Neuronal stem cell (in vitro differentiated cells): ENCODE results near the gene SAA1. TPM values are rescaled to one million over a fixed set of nuclear protein-coding genes. Genes with fewer than 3 reads are reported as not detected.

Experiments
- DNase-seq: peaks from one replicate; pipeline ENCODE4 v3.0.0-alpha.2; 2013; ENCODE audit warnings: low spot score
- H2AFZ ChIP-seq: one replicate; pipeline ENCODE4 v1.6.1; 2013; ENCODE audit warnings: mild to moderate bottlenecking, low read length, inconsistent platforms
- H2AK5ac ChIP-seq: 2 replicates; pipeline ENCODE4 v1.6.1; 2013; ENCODE audit warnings: low read depth, mild to moderate bottlenecking, inconsistent platforms, low read length, moderate library complexity, mixed read lengths
- H2BK120ac ChIP-seq: 2 replicates; pipeline ENCODE4 v1.6.1; 2013; ENCODE audit warnings: low read depth, mild to moderate bottlenecking, inconsistent platforms, low read length, moderate library complexity, mixed read lengths
- H2BK12ac ChIP-seq: one replicate; pipeline ENCODE4 v1.6.1; 2013; ENCODE audit warnings: low read length, inconsistent platforms
- H2BK15ac ChIP-seq: 2 replicates; pipeline ENCODE4 v1.6.1; 2013; ENCODE audit warnings: mild to moderate bottlenecking, low read length, inconsistent platforms, mixed read lengths
- H2BK5ac ChIP-seq: one replicate; pipeline ENCODE4 v1.6.1; 2013; ENCODE audit warnings: inconsistent platforms, mild to moderate bottlenecking, low read length, moderate library complexity
- H3K14ac ChIP-seq: one replicate; pipeline ENCODE4 v1.6.1; 2013; ENCODE audit warnings: low read length, inconsistent platforms
- H3K18ac ChIP-seq: 2 replicates; pipeline ENCODE4 v1.6.1; 2013; ENCODE audit warnings: low read length, inconsistent platforms
- H3K23ac ChIP-seq: 2 replicates; pipeline ENCODE4 v1.6.1; 2013; ENCODE audit warnings: low read depth, mild to moderate bottlenecking, mixed read lengths, low read length, inconsistent platforms; ENCODE audit not compliant: poor library complexity
- H3K27ac ChIP-seq: replicated peaks from 3 replicates; pipeline ENCODE4 v1.5.1; 2013; ENCODE audit warnings: low read length, inconsistent platforms
- H3K27me3 ChIP-seq, 3 experiments: 2 replicates each; pipeline ENCODE4 v1.6.1; 2013; ENCODE audit warnings: low read length in 3 of 3, mild to moderate bottlenecking in 2 of 3, inconsistent platforms in 1 of 3, low read depth in 1 of 3, mixed read lengths in 1 of 3, moderate library complexity in 1 of 3; ENCODE audit not compliant: control insufficient read depth in 3 of 3, insufficient read depth in 3 of 3
- H3K36me3 ChIP-seq, 2 donors: replicated peaks in 1 of 2; 2 replicates each; pipeline ENCODE4 v1.6.1; 2013; ENCODE audit warnings: low read length in 2 of 2; ENCODE audit not compliant: control insufficient read depth in 2 of 2, insufficient read depth in 2 of 2
- H3K4ac ChIP-seq: 2 replicates; pipeline ENCODE4 v1.6.1; 2013; ENCODE audit warnings: inconsistent platforms, mild to moderate bottlenecking, low read length, moderate library complexity
- H3K4me1 ChIP-seq, 2 donors: 1 replicate in 1 of 2; 2 replicates in 1 of 2; pipeline ENCODE4 v1.6.1; 2013; ENCODE audit warnings: low read length in 2 of 2, low read depth in 1 of 2; ENCODE audit not compliant: control insufficient read depth in 2 of 2, insufficient read depth in 1 of 2
- H3K4me2 ChIP-seq: one replicate; pipeline ENCODE4 v1.6.1; 2013; ENCODE audit warnings: mild to moderate bottlenecking, low read length, inconsistent platforms; ENCODE audit not compliant: insufficient read depth, poor library complexity, severe bottlenecking
- H3K4me3 ChIP-seq, 2 donors: 2 replicates each; pipeline ENCODE4 v1.5.1; 2013; ENCODE audit warnings: low read length in 2 of 2, mild to moderate bottlenecking in 2 of 2, inconsistent platforms in 1 of 2, moderate library complexity in 1 of 2
- H3K79me1 ChIP-seq: one replicate; pipeline ENCODE4 v1.6.1; 2013; ENCODE audit warnings: low read depth, mild to moderate bottlenecking, inconsistent platforms, low read length, moderate library complexity
- H3K9ac ChIP-seq: one replicate; pipeline ENCODE4 v1.6.1; 2013; ENCODE audit warnings: mild to moderate bottlenecking, low read depth, low read length, inconsistent platforms; ENCODE audit not compliant: poor library complexity
- H3K9me3 ChIP-seq, 2 donors: replicated peaks in 1 of 2; 2 replicates each; pipeline versions ENCODE3 to v1.6.1; 2013; ENCODE audit warnings: low read length in 2 of 2, mild to moderate bottlenecking in 2 of 2, inconsistent platforms in 1 of 2, low read depth in 1 of 2, mixed read lengths in 1 of 2, moderate library complexity in 1 of 2; ENCODE audit not compliant: control insufficient read depth in 2 of 2, insufficient read depth in 1 of 2
- H4K8ac ChIP-seq: one replicate; pipeline ENCODE4 v1.6.1; 2013; ENCODE audit warnings: low read depth, mild to moderate bottlenecking, inconsistent platforms, low read length, moderate library complexity
- H4K91ac ChIP-seq: one replicate; pipeline ENCODE4 v1.6.1; 2013; ENCODE audit warnings: low read length, low read depth, mild to moderate bottlenecking, inconsistent platforms; ENCODE audit not compliant: poor library complexity
- WGBS, 2 donors: extraction: QIAGEN DNeasy Blood & Tissue Kit; methylation state at CpG; one replicate each; pipeline ENCODE4 v1.1.7; 2013; ENCODE audit warnings: missing lambda C conversion rate in 2 of 2, mixed read lengths in 1 of 2; ENCODE audit not compliant: insufficient read length in 2 of 2, insufficient replicate concordance in 1 of 2; ENCODE audit errors: extremely low coverage in 2 of 2; 5-methylcytosine and 5-hydroxymethylcytosine counted together
- polyA plus RNA-seq, 2 experiments: library from polyadenylated mRNA; stranded (reverse); fragments of 200-250 nt; gene quantifications; one replicate each; pipeline ENCODE4 v1.2.3, GENCODE V29; 2013

Gene SAA1
- not detected for polyA plus RNA-seq (2013, experiment 1 of 2)
- not detected for polyA plus RNA-seq (2013, experiment 2 of 2)

GRCh38 chr11:18265949-18266348, at the start of gene SAA1:
SAA1 (plus strand) TSS chr11:18266264; CDS start chr11:18266888, 624 bp downstream.
- no peak within 1 kb of the TSS for H3K23ac ChIP-seq
- H3K27me3 ChIP-seq, result no peaks in the 10 kb centered on the region
- no peaks in the 10 kb centered on the region for H3K36me3 ChIP-seq
- H2AK5ac ChIP-seq, result no peak within 1 kb of the TSS
- no CpG with 5 or more reads among the region's 8 CpGs for WGBS, 2 donors
- H3K18ac ChIP-seq, result no peak within 1 kb of the TSS
- no peak within 1 kb of the TSS for H3K27ac ChIP-seq
- H2BK5ac ChIP-seq, result no peak within 1 kb of the TSS
- peaks cover 0 to 2% of the 10 kb centered on the region in 2 donors for H3K4me1 ChIP-seq
- no peak within 1 kb of the TSS for H3K14ac ChIP-seq
- H3K4me2 ChIP-seq, result no peak within 1 kb of the TSS
- no peak within 1 kb of the TSS for H4K8ac ChIP-seq
- no peak within 1 kb of the TSS for H3K4ac ChIP-seq
- H2BK12ac ChIP-seq, result peak within 1 kb of the TSS; percentile 22
- H3K79me1 ChIP-seq, result no peaks in the 10 kb centered on the region
- H2BK15ac ChIP-seq, result peak within 1 kb of the TSS; percentile 58
- H2AFZ ChIP-seq, result no peak within 1 kb of the TSS
- no peak within 1 kb of the TSS for H3K9ac ChIP-seq
- no peak within 1 kb of the TSS for H3K4me3 ChIP-seq
- no peak within 1 kb of the TSS for H2BK120ac ChIP-seq
- H3K9me3 ChIP-seq, result no peaks in the 10 kb centered on the region
- DNase-seq, result no peak
- H4K91ac ChIP-seq, result no peak within 1 kb of the TSS

GRCh38 chr11:18221274-18221876, 44.7 kb upstream of the SAA1 start:
- no peaks in the 10 kb centered on the region for H3K4me1 ChIP-seq
- no peak overlapping the region for H2AK5ac ChIP-seq
- no CpG with 5 or more reads among the region's 5 CpGs for WGBS, 2 donors
- DNase-seq, result no peak
- H2BK120ac ChIP-seq, result no peak overlapping the region
- no peaks in the 10 kb centered on the region for H3K79me1 ChIP-seq
- no peak overlapping the region for H3K4ac ChIP-seq
- no peak overlapping the region for H3K23ac ChIP-seq
- H4K91ac ChIP-seq, result no peak overlapping the region
- H2BK5ac ChIP-seq, result no peak overlapping the region
- no peaks in the 10 kb centered on the region for H3K36me3 ChIP-seq
- H2AFZ ChIP-seq, result no peak overlapping the region
- H3K27me3 ChIP-seq, result no peaks in the 10 kb centered on the region
- H3K9me3 ChIP-seq, result peaks cover 0 to 2% of the 10 kb centered on the region in 2 donors
- H3K18ac ChIP-seq, result peak overlapping the region; percentile 51
- peak overlapping the region in 1 of 2 donors; percentile 61 for H3K4me3 ChIP-seq
- H3K14ac ChIP-seq, result peak overlapping the region; percentile 47
- no peak overlapping the region for H3K9ac ChIP-seq
- no peak overlapping the region for H2BK12ac ChIP-seq
- no peak overlapping the region for H3K4me2 ChIP-seq
- no peak overlapping the region for H3K27ac ChIP-seq
- H2BK15ac ChIP-seq, result no peak overlapping the region
- H4K8ac ChIP-seq, result no peak overlapping the region

GRCh38 chr11:18222814-18223421, 43.1 kb upstream of the SAA1 start:
- WGBS, 2 donors, result no CpG with 5 or more reads among the region's 3 CpGs
- peak overlapping the region; percentile 98 for H4K8ac ChIP-seq
- H3K4me3 ChIP-seq, result no peak overlapping the region
- no peak overlapping the region for H3K27ac ChIP-seq
- no peak overlapping the region for H2BK12ac ChIP-seq
- H3K4me1 ChIP-seq, result no peaks in the 10 kb centered on the region
- H3K14ac ChIP-seq, result no peak overlapping the region
- H4K91ac ChIP-seq, result no peak overlapping the region
- H3K4me2 ChIP-seq, result no peak overlapping the region
- H3K79me1 ChIP-seq, result no peaks in the 10 kb centered on the region
- no peak overlapping the region for H2BK120ac ChIP-seq
- no peak overlapping the region for H2BK15ac ChIP-seq
- no peak for DNase-seq
- no peak overlapping the region for H2AFZ ChIP-seq
- no peaks in the 10 kb centered on the region for H3K27me3 ChIP-seq
- no peak overlapping the region for H3K18ac ChIP-seq
- peaks cover 0 to 2% of the 10 kb centered on the region in 2 donors for H3K9me3 ChIP-seq
- H2BK5ac ChIP-seq, result no peak overlapping the region
- H3K36me3 ChIP-seq, result no peaks in the 10 kb centered on the region
- no peak overlapping the region for H3K23ac ChIP-seq
- no peak overlapping the region for H2AK5ac ChIP-seq
- no peak overlapping the region for H3K9ac ChIP-seq
- no peak overlapping the region for H3K4ac ChIP-seq

GRCh38 chr11:18223591-18224387, 42.3 kb upstream of the SAA1 start:
- Histone ChIP-seq H3K18ac (no peak overlapping the region), H3K4ac (no peak overlapping the region), H3K4me2 (no peak overlapping the region), H2BK12ac (no peak overlapping the region), H3K9me3 (peaks cover 0 to 2% of the 10 kb centered on the region in 2 donors), H4K8ac (no peak overlapping the region), H4K91ac (no peak overlapping the region), H2BK5ac (no peak overlapping the region), H3K14ac (no peak overlapping the region), H3K4me3 (no peak overlapping the region), H3K9ac (no peak overlapping the region), H3K4me1 (no peaks in the 10 kb centered on the region), H3K27ac (no peak overlapping the region), H3K23ac (no peak overlapping the region), H3K79me1 (no peaks in the 10 kb centered on the region), H2BK120ac (no peak overlapping the region), H2AFZ (no peak overlapping the region), H3K27me3 (no peaks in the 10 kb centered on the region), H2AK5ac (no peak overlapping the region), H2BK15ac (no peak overlapping the region), H3K36me3 (no peaks in the 10 kb centered on the region)
- DNase-seq, result no peak
- WGBS, 2 donors, result no CpG with 5 or more reads among the region's 3 CpGs
